RWPE1 (cell line): ENCODE measurements around the gene KAT6B.

Experiments used
- CTCF ChIA-PET: fragments of 350-600 bp; sonication (Branson Sonifier 250); formaldehyde crosslinking; extraction: SDS; loops from one replicate; lab custom pipeline; 2021; lab: Yijun Ruan, JAX
- POLR2A ChIA-PET: fragments of 400-600 bp; formaldehyde crosslinking; extraction: SDS; loops from one replicate; lab custom pipeline; 2020; ENCODE audit warnings: antibody characterized with exemption; ENCODE audit not compliant: low non-redundant PET; lab: Yijun Ruan, JAX
- DNase-seq: peaks from one replicate; pipeline ENCODE4 v3.0.0; 2012; ENCODE audit warnings: low spot score
- H3K27ac ChIP-seq: fragments of 450-650 bp; 2 replicates; pipeline ENCODE4 v1.5.1; 2017
- TF ChIP-seq, protein P1 (sequence below): fragments of 450-650 bp; conservative IDR thresholded peaks from 2 replicates; pipeline ENCODE4 v1.5.1; 2017; ENCODE audit warnings: low read depth, mild to moderate bottlenecking

Gene KAT6B

GRCh38 chr10:75033399-75034130 is 207.2 kb downstream of the KAT6B start:
- ChIA-PET POLR2A (interaction anchor here (0.6 kb wide), 1 partner anchor 284 kb away, joined by 4 read pairs; no protein-coding TSS in a partner anchor), CTCF (interaction anchor here (0.6 kb wide), 2 partner anchors 184 to 294 kb away, joined by 3 to 4 read pairs; no protein-coding TSS in a partner anchor)
- no peak for DNase-seq
- TF ChIP-seq, protein P1, sequence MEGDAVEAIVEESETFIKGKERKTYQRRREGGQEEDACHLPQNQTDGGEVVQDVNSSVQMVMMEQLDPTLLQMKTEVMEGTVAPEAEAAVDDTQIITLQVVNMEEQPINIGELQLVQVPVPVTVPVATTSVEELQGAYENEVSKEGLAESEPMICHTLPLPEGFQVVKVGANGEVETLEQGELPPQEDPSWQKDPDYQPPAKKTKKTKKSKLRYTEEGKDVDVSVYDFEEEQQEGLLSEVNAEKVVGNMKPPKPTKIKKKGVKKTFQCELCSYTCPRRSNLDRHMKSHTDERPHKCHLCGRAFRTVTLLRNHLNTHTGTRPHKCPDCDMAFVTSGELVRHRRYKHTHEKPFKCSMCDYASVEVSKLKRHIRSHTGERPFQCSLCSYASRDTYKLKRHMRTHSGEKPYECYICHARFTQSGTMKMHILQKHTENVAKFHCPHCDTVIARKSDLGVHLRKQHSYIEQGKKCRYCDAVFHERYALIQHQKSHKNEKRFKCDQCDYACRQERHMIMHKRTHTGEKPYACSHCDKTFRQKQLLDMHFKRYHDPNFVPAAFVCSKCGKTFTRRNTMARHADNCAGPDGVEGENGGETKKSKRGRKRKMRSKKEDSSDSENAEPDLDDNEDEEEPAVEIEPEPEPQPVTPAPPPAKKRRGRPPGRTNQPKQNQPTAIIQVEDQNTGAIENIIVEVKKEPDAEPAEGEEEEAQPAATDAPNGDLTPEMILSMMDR = no peak
- H3K27ac ChIP-seq = no peak overlapping the region

DNA sequence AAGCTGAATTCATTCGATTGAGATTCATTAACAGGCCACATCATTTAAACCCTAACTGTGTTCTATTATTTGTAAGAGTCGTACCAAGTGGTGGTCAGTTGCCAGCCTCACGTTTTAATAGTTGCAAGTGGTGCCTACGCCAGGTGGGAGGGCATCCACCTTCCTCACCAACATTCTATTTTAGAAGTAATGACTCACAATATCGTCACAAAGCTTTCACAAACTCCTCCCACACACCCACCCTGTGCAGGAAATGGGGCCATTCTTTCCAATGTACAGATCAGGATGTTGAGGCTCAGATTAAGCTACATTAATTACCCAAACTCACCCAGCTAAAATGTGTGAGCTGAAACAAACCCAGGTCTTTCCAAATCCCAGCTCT is 207.7 kb downstream of the KAT6B start:
- H3K27ac ChIP-seq = no peak overlapping the region
- ChIA-PET CTCF (interaction anchor here (0.5 to 0.6 kb wide), 2 partner anchors 184 to 432 kb away, joined by 4 to 5 read pairs; no protein-coding TSS in a partner anchor), POLR2A (no interaction called here)
- DNase-seq = peak; percentile 38
- TF ChIP-seq, protein P1 = no peak

- ChIA-PET POLR2A (no interaction called here), CTCF (interaction anchor here (0.5 to 1.0 kb wide), 2 partner anchors 201 to 432 kb away, joined by 3 to 5 read pairs; partner anchors contain the start of gene COMTD1)
- TF ChIP-seq, protein P1 = no peak
- no peak overlapping the region for H3K27ac ChIP-seq
- no peak for DNase-seq
Measured at GRCh38 chr10:75034714-75035258, 208.4 kb downstream of the KAT6B start.

DNA sequence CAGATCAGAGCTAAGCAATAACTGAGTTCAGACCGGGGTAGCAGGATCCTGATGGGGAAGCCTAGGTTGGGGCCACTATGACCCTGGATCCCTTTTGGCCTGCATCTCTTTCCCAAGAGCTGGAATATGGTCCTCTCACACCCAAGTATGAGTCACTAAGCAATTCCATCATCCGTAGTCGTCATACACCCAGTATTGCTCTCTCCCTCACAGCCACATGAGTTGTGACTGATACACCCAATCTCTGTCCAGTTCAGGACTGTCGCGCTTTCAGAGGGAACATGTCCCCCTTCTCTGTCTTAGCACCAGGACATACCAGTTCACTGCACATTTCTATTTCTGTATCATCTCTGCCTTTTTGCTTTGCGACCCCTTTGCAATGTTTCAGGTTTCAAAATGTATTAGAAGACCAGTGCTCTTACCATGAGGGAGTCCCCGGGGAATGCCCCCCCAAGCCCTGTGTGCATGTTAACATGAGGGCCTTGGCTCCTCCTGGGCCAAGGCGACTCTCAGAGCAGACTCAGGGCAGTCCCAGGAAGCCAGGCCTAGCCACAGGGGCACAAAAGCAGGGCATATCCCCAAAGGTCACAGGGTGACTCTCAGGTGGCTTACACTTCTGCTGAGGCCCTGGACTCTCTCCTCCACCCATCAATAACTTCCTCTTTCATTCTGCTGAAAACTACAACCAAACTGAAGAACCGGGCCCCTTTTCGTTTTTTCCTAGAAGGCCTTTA is 209.7 kb downstream of the KAT6B start:
- H3K27ac ChIP-seq = no peak overlapping the region
- TF ChIP-seq, protein P1 = no peak
- ChIA-PET POLR2A (no interaction called here), CTCF (interaction anchor here (0.7 to 1.7 kb wide), 3 partner anchors 10 to 589 kb away, joined by 3 to 4 read pairs (median 3); no protein-coding TSS in a partner anchor)
- DNase-seq = peak; percentile 53

GRCh38 chr10:75037171-75038153 is 211.1 kb downstream of the KAT6B start:
- CTCF ChIA-PET = interaction anchor here (0.7 to 1.7 kb wide), 2 partner anchors 9 to 590 kb away, joined by 3 to 4 read pairs; no protein-coding TSS in a partner anchor
- DNase-seq = no peak
- no peak overlapping the region for H3K27ac ChIP-seq
- POLR2A ChIA-PET = no interaction called here
- TF ChIP-seq, protein P1 = no peak
